ENCODE measurements around the gene MUC5B.

The MUC5B gene

DNA sequence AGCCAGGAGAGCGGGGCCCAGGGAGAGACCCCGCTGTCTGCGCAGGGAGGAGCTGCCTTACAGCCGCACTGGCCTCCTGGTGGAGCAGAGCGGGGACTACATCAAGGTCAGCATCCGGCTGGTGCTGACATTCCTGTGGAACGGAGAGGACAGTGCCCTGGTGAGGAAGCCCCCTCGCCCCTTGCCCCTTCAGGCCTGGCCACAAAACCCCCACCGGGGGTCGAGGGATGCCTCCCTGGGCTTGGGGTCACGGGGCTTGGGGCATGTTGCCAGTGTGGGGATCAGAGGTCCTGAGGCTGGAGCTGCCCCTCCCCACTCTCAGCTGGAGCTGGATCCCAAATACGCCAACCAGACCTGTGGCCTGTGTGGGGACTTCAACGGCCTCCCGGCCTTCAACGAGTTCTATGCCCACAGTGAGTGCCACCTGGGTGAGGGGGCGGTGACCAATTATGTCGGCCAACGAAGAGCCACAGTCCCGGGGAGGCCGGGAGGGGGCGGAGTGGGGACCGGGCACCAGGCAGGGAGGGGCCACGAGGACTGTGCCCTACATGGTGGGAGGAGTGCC, 4.2 kb downstream of the MUC5B start:
- no peak for DNase-seq (ENCODE audit: extremely low spot score)
- POLR2A ChIA-PET, result no interaction called here
- CTCF ChIA-PET, result no interaction called here
- TF ChIP-seq, protein P1, sequence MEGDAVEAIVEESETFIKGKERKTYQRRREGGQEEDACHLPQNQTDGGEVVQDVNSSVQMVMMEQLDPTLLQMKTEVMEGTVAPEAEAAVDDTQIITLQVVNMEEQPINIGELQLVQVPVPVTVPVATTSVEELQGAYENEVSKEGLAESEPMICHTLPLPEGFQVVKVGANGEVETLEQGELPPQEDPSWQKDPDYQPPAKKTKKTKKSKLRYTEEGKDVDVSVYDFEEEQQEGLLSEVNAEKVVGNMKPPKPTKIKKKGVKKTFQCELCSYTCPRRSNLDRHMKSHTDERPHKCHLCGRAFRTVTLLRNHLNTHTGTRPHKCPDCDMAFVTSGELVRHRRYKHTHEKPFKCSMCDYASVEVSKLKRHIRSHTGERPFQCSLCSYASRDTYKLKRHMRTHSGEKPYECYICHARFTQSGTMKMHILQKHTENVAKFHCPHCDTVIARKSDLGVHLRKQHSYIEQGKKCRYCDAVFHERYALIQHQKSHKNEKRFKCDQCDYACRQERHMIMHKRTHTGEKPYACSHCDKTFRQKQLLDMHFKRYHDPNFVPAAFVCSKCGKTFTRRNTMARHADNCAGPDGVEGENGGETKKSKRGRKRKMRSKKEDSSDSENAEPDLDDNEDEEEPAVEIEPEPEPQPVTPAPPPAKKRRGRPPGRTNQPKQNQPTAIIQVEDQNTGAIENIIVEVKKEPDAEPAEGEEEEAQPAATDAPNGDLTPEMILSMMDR (IDR thresholded peaks at IDR 0.05; ENCODE audit: control extremely low read depth, extremely low read depth, low read depth, missing control alignments), result no peak

DNA sequence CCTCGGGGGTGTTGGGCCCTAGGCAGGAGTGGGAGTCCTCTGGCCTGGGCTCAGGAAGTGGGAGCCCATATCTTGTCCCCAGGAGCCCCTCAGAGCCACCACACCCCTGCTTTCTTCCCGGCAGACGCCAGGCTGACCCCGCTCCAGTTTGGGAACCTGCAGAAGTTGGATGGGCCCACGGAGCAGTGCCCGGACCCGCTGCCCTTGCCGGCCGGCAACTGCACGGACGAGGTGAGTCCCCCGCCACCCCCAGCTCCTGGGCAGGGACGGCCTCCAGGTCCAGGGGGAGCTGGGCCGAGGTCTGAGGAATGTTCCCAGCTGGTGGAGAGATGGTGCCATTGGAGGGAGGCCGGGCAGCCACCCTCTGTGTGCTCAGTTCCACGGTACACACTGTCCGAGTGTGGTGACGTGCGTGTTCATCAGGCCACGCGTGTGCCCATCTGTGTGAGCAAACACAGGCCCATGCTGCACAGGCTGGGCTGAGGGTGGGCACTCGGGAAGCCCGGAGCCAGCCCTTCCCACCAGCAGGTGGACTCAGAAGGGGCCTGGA, 4.8 kb downstream of the MUC5B start:
- ChIA-PET POLR2A (no interaction called here), CTCF (no interaction called here)
- DNase-seq (ENCODE audit: extremely low spot score), result no peak
- TF ChIP-seq, protein P1 (IDR thresholded peaks at IDR 0.05; ENCODE audit: control extremely low read depth, extremely low read depth, low read depth, missing control alignments), result no peak

DNA sequence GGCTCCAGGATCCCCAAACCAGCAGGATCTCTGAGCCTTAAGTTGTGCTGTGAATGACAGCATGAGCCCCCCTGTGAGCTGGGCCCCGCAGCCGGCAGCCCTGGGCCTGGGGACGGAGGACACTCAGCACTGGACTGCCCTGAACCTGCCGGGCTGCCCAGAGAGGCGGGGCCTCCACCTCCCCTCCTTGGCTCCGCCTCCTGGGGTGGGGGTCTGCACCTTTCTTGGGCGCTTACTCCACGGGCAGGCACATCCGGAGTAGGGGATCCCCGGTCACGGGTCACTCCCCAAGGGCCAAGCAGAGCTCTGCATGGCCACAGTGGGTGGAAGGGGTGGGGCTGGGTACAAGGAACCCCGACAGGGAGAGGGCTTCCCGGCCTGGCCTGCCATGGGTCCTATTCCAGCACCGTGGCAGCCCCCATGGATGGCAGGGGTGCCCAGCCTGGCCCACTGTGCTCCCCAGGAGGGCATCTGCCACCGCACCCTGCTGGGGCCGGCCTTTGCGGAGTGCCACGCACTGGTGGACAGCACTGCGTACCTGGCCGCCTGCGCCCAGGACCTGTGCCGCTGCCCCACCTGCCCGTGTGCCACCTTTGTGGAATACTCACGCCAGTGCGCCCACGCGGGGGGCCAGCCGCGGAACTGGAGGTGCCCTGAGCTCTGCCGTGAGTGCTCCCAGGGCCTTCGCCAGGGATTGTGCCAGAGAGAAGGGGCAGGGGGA, 5.4 kb downstream of the MUC5B start:
- no peak for DNase-seq (ENCODE audit: extremely low spot score)
- CTCF ChIA-PET, result no interaction called here
- TF ChIP-seq, protein P1 (IDR thresholded peaks at IDR 0.05; ENCODE audit: control extremely low read depth, extremely low read depth, low read depth, missing control alignments), result no peak
- POLR2A ChIA-PET, result no interaction called here

DNA sequence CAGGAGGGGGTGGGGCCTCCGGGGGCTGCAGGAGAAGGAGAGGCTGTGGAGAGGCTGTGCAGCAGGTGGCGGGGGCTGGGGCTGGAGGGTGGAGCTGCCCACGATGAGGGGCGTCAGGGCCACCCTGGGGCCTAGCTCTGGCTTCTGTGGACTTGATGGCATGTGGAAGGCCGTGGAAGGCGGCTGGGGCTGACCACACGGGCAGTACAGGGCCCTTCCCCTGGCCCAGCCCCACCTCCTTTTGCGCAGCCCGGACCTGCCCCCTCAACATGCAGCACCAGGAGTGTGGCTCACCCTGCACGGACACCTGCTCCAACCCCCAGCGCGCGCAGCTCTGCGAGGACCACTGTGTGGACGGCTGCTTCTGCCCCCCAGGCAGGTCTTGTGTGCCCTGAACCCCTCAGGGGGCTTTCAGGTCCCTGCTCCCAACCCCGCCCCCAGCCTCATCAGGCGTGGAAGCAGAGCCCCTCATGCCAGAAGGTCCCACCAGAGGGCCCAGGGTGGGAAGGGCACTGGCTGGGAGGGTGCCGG, 6.1 kb downstream of the MUC5B start:
- DNase-seq (ENCODE audit: extremely low spot score), result no peak
- TF ChIP-seq, protein P1 (IDR thresholded peaks at IDR 0.05; ENCODE audit: control extremely low read depth, extremely low read depth, low read depth, missing control alignments), result no peak
- ChIA-PET CTCF (no interaction called here), POLR2A (no interaction called here)

DNA sequence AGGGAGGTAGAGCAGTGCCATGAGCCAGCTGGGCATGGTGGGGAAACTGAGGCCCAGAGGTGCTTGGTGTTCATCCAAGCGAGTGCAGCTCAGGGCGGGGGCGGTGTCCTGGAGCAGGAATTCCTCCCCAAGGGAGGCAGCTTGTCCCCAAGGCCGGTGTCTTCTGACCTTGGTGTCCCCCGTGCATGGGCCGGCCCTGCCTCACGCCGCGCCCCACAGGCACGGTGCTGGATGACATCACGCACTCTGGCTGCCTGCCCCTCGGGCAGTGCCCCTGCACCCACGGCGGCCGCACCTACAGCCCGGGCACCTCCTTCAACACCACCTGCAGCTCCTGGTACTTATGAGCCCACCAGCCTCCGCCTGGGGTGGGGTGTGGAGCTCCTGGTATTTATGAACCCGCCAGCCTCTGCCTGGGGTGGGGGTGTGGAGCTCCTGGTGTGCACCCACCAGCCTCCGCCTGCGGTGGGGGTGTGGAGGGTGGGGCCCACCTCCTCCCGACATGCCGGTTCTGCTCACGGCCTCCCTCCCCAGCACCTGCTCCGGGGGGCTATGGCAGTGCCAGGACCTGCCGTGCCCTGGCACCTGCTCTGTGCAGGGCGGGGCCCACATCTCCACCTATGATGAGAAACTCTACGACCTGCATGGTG, 6.7 kb downstream of the MUC5B start:
- TF ChIP-seq, protein P1 (IDR thresholded peaks at IDR 0.05; ENCODE audit: control extremely low read depth, extremely low read depth, low read depth, missing control alignments), result no peak
- CTCF ChIA-PET, result no interaction called here
- no peak for DNase-seq (ENCODE audit: extremely low spot score)
- POLR2A ChIA-PET, result no interaction called here

DNA sequence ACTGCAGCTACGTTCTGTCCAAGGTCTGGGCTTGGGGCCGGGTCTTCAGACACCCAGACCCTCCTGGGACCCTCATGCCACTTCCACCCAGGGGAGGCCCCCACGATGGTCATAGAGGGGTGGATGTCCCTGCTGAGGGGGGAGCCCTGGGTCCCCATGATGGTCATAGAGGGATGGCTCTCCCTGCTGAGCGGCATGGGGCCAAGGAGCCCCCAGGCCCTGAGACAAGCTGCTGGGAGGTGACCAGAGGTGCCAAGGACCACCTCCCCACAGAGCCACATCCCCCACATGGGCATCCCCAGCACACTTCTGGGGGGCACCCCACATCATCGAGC, 7.2 kb downstream of the MUC5B start:
- POLR2A ChIA-PET, result no interaction called here
- CTCF ChIA-PET, result no interaction called here
- no peak for DNase-seq (ENCODE audit: extremely low spot score)
- TF ChIP-seq, protein P1 (IDR thresholded peaks at IDR 0.05; ENCODE audit: control extremely low read depth, extremely low read depth, low read depth, missing control alignments), result no peak

Data from GM10248 (cell line).